Sigmoid colon (tissue), 7 donors: ENCODE results near the gene PWP2. TPM values are rescaled to one million over a fixed set of nuclear protein-coding genes. Genes with fewer than 3 reads are reported as not detected.
A peak's percentile ranks its signal among the peaks of the same experiment; 100 is the strongest.

Source experiments
- DNase-seq: peaks from one replicate; pipeline ENCODE4 v3.0.0-alpha.2; 2019
- H3K27ac ChIP-seq, 4 donors: fragments of 200-600 bp; sonication (generic); one replicate each; pipeline ENCODE4 v1.5.1; 2016 to 2019; ENCODE audit warnings: mild to moderate bottlenecking in 1 of 4
- H3K27me3 ChIP-seq, 3 donors: fragments of 200-600 bp; sonication (generic); one replicate each; pipeline ENCODE4 v1.5.1; 2019; ENCODE audit warnings: mild to moderate bottlenecking in 1 of 3
- H3K36me3 ChIP-seq, 4 donors: fragments of 200-600 bp; sonication (generic); one replicate each; pipeline ENCODE4 v1.5.1; 2016 to 2019
- H3K4me1 ChIP-seq, 4 donors: fragments of 200-600 bp; sonication (generic); one replicate each; pipeline ENCODE4 v1.5.1; 2017 to 2019
- H3K4me3 ChIP-seq, 4 donors: fragments of 200-600 bp; sonication (generic); one replicate each; pipeline ENCODE4 v1.5.1; 2017 to 2019; ENCODE audit warnings: mild to moderate bottlenecking in 2 of 4, moderate library complexity in 1 of 4
- H3K9me3 ChIP-seq, 4 donors: fragments of 200-600 bp in 3 of 4; sonication (generic) in 3 of 4; one replicate each; pipeline versions ENCODE4 v1.5.1 to v1.6.1; 2013 to 2019
- CTCF ChIP-seq, 4 experiments: fragments of 450-650 bp in 3 of 4; fragments of 200-600 bp in 1 of 4; IDR thresholded peaks; one replicate each; pipeline ENCODE4 v1.5.1; 2016 to 2019; ENCODE audit warnings: antibody characterized with exemption in 4 of 4, mild to moderate bottlenecking in 3 of 4, moderate library complexity in 2 of 4
- EP300 ChIP-seq, 4 donors: sonication (generic); formaldehyde crosslinking; IDR thresholded peaks; one replicate each; pipeline ENCODE4 v1.6.1; 2017; ENCODE audit warnings: antibody characterized with exemption in 4 of 4
- POLR2A ChIP-seq, 2 donors: fragments of 450-650 bp; IDR thresholded peaks; one replicate each; pipeline ENCODE4 v1.6.1; 2016; ENCODE audit warnings: antibody characterized with exemption in 2 of 2, mild to moderate bottlenecking in 2 of 2, moderate library complexity in 2 of 2
- POLR2AphosphoS5 ChIP-seq, 4 donors: sonication (generic); formaldehyde crosslinking; IDR thresholded peaks; one replicate each; pipeline ENCODE4 v1.6.1; 2017; ENCODE audit warnings: antibody characterized with exemption in 4 of 4
- WGBS, 2 donors: extraction: QIAGEN DNeasy Blood & Tissue Kit; methylation state at CpG; one replicate each; pipeline ENCODE4 v1.1.7; 2013; 5-methylcytosine and 5-hydroxymethylcytosine counted together
- intact Hi-C: fragments of 100-400 bp; cut with DNase I; formaldehyde crosslinking; loops from one replicate; pipeline ENCODE4 v1.15.1; 2023
- polyA plus RNA-seq, 3 donors: library from polyadenylated mRNA; stranded (reverse); fragments of 200-250 nt; gene quantifications; one replicate each; pipeline ENCODE4 v1.2.3, GENCODE V29; 2013
- total RNA-seq, 4 donors: library from RNA; depleted of rRNA; stranded (reverse); fragments of >200 nt; gene quantifications; one replicate each; pipeline ENCODE4 v1.1.0, GENCODE V29; 2016
- donor health status: healthy with polysubstance abuse.
- donor health status: Bipolar disorder and iron deficiency.
- donor health status: healthy.

PWP2 gene
- total and polyA plus RNA-seq, 7 donors, result 1.4 to 10.8 (median 4.3) TPM

- no peaks in the 10 kb centered on the region for H3K4me1 ChIP-seq
- H3K4me3 ChIP-seq, result no peak overlapping the region
- no peak for DNase-seq
- WGBS, 2 donors, result 91 to 92% methylated on average over 7 of the region's 7 CpGs
- no peaks in the 10 kb centered on the region for H3K9me3 ChIP-seq
- H3K27ac ChIP-seq, result no peak overlapping the region
- TF ChIP-seq CTCF (IDR thresholded peaks at IDR 0.05), result no peak
- no peak for TF ChIP-seq EP300 (IDR thresholded peaks at IDR 0.05)
- intact Hi-C loops, result no loop called here
- peaks cover 7 to 100% (median 42%) of the 10 kb centered on the region in 4 donors for H3K36me3 ChIP-seq
- no peaks in the 10 kb centered on the region for H3K27me3 ChIP-seq
Observed at GRCh38 chr21:44079846-44080245, 27.4 kb upstream of the PWP2 start.

DNA sequence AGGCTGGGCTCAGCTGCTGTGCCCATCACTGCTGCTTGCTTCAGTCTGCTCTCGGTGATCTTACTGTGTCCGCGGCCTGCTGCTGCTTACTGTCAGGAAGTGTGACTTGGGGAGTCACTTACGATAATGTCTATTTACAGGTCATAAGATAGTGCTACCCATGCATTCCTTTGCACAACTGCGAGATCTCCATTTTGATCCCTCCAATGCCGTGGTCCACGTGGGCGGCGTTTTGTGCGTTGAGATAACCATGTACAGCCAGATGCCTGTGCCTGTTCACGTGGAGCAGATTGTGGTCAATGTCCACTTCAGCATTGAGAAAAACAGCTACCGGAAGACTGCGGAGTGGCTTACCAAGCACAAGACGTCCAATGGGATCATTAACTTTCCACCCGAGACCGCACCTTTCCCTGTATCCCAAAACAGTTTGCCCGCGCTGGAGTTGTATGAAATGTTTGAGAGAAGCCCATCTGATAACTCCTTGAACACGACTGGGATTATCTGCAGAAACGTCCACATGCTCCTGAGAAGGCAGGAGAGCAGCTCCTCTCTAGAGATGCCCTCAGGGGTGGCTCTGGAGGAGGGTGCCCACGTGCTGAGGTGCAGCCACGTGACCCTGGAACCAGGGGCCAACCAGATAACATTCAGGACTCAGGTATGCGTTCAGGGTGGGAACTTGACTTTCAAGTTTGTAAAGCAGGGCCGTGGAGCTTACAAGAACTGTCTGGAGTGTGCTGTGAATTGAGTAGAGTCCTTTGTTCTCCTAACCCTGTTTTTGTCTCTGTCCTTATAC, 24.4 kb upstream of the PWP2 start:
- Histone ChIP-seq H3K27me3 (no peaks in the 10 kb centered on the region), H3K9me3 (no peaks in the 10 kb centered on the region), H3K4me3 (no peak overlapping the region), H3K4me1 (peaks cover 0 to 8% (median 0%) of the 10 kb centered on the region in 4 donors), H3K36me3 (peaks cover 4 to 98% (median 36%) of the 10 kb centered on the region in 4 donors), H3K27ac (peak overlapping the region in 1 of 4 donors; percentile 36)
- WGBS, 2 donors, result 85 to 87% methylated on average over 24 of the region's 24 CpGs
- intact Hi-C loops, result no loop called here
- no peak for DNase-seq
- no peak for TF ChIP-seq POLR2AphosphoS5 (IDR thresholded peaks at IDR 0.05)
- TF ChIP-seq EP300 (IDR thresholded peaks at IDR 0.05), result no peak
- TF ChIP-seq CTCF (IDR thresholded peaks at IDR 0.05), result no peak
- no peak for TF ChIP-seq POLR2A (IDR thresholded peaks at IDR 0.05)

DNA sequence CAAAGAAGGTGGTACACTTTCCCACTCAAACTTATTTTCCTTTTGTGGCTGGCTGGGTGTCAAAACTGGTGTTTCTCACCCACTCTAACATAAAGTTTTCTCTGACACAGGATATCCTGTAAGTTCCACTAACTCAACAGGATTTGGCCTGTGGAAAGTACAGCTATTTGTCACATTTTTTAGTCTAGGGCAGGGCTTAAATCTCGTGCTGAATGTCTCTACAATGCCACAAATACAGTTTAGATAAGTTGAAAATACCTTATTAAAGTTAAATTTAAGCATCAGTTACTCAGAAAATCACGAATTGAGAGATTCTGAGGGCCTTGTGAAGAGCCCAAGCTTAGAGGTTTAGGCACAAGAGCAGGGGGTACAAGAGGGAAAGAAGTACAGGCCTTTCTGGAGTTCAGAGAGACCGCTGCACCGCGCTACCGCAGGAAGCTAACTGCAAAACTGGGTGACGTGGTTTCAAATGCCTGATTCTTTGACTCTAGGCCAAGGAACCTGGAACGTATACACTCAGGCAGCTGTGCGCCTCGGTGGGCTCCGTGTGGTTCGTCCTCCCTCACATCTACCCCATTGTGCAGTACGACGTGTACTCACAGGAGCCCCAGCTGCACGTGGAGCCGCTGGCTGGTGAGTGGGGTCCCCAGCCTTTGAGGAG, 23.4 kb upstream of the PWP2 start:
- peaks cover 9 to 98% (median 43%) of the 10 kb centered on the region in 4 donors for H3K36me3 ChIP-seq
- peak overlapping the region in 2 of 4 donors; percentile 36 to 45 for H3K27ac ChIP-seq
- peaks cover 0 to 8% (median 0%) of the 10 kb centered on the region in 4 donors for H3K4me1 ChIP-seq
- 49 to 76% methylated on average over 16 of the region's 16 CpGs for WGBS, 2 donors
- DNase-seq, result no peak
- no peaks in the 10 kb centered on the region for H3K9me3 ChIP-seq
- no peak overlapping the region for H3K4me3 ChIP-seq
- no peaks in the 10 kb centered on the region for H3K27me3 ChIP-seq
- TF ChIP-seq POLR2AphosphoS5 (IDR thresholded peaks at IDR 0.05), result no peak
- TF ChIP-seq POLR2A (IDR thresholded peaks at IDR 0.05), result no peak
- no peak for TF ChIP-seq EP300 (IDR thresholded peaks at IDR 0.05)
- TF ChIP-seq CTCF (IDR thresholded peaks at IDR 0.05), result no peak
- intact Hi-C loops, result no loop called here

GRCh38 chr21:44084496-44085241, 22.5 kb upstream of the PWP2 start:
- 83 to 84% methylated on average over 7 of the region's 7 CpGs for WGBS, 2 donors
- TF ChIP-seq POLR2AphosphoS5 (IDR thresholded peaks at IDR 0.05) (no peak), POLR2A (IDR thresholded peaks at IDR 0.05) (no peak)
- H3K4me3 ChIP-seq, result no peak overlapping the region
- DNase-seq, result peak; percentile 48
- H3K36me3 ChIP-seq, result peaks cover 15 to 98% (median 50%) of the 10 kb centered on the region in 4 donors
- H3K4me1 ChIP-seq, result peaks cover 0 to 8% (median 0%) of the 10 kb centered on the region in 4 donors
- H3K27ac ChIP-seq, result peak overlapping the region; percentile 36 to 45 (median 38)
- H3K27me3 ChIP-seq, result no peaks in the 10 kb centered on the region
- H3K9me3 ChIP-seq, result no peaks in the 10 kb centered on the region
- intact Hi-C loops, result no loop called here
